ENCODE results near the gene ERVFRD-1.

GRCh38 chr6:11151488-11151887, 40.0 kb upstream of the ERVFRD-1 start:
- TF ChIP-seq POLR2AphosphoS5 (IDR thresholded peaks at IDR 0.05; ENCODE audit: low read depth) (no peak), CTCF (IDR thresholded peaks at IDR 0.05; ENCODE audit: insufficient read depth, low read length) (no peak), REST (IDR thresholded peaks at IDR 0.05; ENCODE audit: insufficient replicate concordance, low read depth) (no peak), GABPA (IDR thresholded peaks at IDR 0.05; ENCODE audit: low read depth) (no peak), SPI1 (IDR thresholded peaks at IDR 0.05; ENCODE audit: borderline replicate concordance, low read depth) (no peak)
